ENCODE results near the gene MS4A10. TPM values are rescaled to one million over a fixed set of nuclear protein-coding genes. Genes with fewer than 3 reads are reported as not detected.

The MS4A10 gene
- total RNA-seq, 2 donors from 2014 or later = not detected

DNA sequence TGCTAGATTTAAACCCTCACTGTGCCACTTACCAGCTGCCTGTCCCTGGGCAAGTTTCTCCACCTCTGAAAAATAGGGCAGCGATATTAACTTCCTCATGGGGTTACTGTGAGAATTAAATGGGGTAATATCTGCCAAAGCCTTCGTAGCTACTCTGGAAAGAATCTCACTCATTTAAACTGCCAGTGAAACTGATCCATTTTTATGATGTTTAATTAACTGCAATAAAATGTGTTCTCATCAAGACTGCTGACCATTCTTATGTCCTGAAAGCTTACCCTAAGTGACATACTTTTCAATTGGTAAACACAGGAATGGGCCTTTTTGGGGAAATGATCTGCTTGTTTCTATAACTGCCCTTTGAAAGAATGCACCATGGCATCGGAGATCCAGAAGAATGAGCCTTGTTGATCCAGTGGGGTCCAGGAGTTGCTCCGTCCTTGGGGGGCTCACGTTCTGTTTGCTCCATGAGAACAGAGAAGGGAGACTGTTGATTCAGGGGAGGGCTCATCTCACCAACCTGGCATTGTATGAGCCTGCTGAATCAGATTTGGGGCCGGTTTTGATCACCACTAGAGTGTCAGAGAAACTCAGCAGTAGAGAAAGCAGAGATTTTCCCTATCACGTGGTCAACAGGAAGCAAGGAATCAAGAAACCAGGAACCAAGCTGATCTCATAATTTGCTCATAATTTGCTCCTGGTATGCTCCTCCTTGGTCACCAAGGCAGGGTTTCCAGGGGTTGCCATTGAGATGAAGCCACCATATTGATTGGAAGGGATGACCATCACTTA is 49.8 kb downstream of the MS4A10 start:
- ATAC-seq = no peak
- no peaks in the 10 kb centered on the region for H3K9me3 Mint-ChIP-seq
- peaks cover 11 to 16% of the 10 kb centered on the region in 2 donors for H3K27me3 Mint-ChIP-seq
- peak overlapping the region in 1 of 2 donors; percentile 24 for H3K27ac Mint-ChIP-seq
- peaks cover 0 to 7% of the 10 kb centered on the region in 2 donors for H3K4me1 Mint-ChIP-seq (ENCODE audit: low read depth in 2 of 2)
- no peak overlapping the region for H3K4me3 Mint-ChIP-seq
- DNase-seq (ENCODE audit: low spot score) = no peak
- H3K36me3 Mint-ChIP-seq = no peaks in the 10 kb centered on the region

DNA sequence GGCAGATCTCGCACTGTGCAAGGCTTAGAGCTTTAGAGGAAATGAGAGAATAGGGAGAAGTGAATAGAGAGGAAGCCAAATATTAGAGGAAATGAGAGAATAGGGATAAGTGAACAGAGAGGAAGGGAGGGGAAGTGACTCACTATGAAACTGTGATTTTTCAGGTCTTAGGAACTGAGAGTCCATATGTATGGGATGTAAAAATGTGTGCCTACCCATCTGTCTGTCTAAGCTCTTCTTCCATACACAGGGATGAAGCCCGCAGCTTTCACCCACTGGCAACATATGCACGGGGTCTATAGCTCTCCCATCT is 50.4 kb downstream of the MS4A10 start:
- no peak overlapping the region for H3K4me3 Mint-ChIP-seq
- no peaks in the 10 kb centered on the region for H3K9me3 Mint-ChIP-seq
- peaks cover 0 to 7% of the 10 kb centered on the region in 2 donors for H3K4me1 Mint-ChIP-seq (ENCODE audit: low read depth in 2 of 2)
- peak overlapping the region in 1 of 2 donors; percentile 24 for H3K27ac Mint-ChIP-seq
- H3K36me3 Mint-ChIP-seq = no peaks in the 10 kb centered on the region
- ATAC-seq (no peak), DNase-seq (ENCODE audit: low spot score) (no peak)
- H3K27me3 Mint-ChIP-seq = peaks cover 11 to 16% of the 10 kb centered on the region in 2 donors

GRCh38 chr11:60836866-60837515 is 51.9 kb downstream of the MS4A10 start:
- H3K4me1 Mint-ChIP-seq (ENCODE audit: low read depth in 2 of 2) = peaks cover 10 to 18% of the 10 kb centered on the region in 2 donors
- H3K27me3 Mint-ChIP-seq = peaks cover 11 to 13% of the 10 kb centered on the region in 2 donors
- no peaks in the 10 kb centered on the region for H3K36me3 Mint-ChIP-seq
- ATAC-seq (no peak), DNase-seq (ENCODE audit: low spot score) (no peak)
- peaks cover 3% of the 10 kb centered on the region for H3K9me3 Mint-ChIP-seq
- no peak overlapping the region for H3K27ac Mint-ChIP-seq
- H3K4me3 Mint-ChIP-seq = no peak overlapping the region

GRCh38 chr11:60838132-60838531 is 53.0 kb downstream of the MS4A10 start:
- DNase-seq (ENCODE audit: low spot score) (no peak), ATAC-seq (no peak)
- peaks cover 14 to 28% of the 10 kb centered on the region in 2 donors for H3K4me1 Mint-ChIP-seq (ENCODE audit: low read depth in 2 of 2)
- H3K27me3 Mint-ChIP-seq = peaks cover 10 to 11% of the 10 kb centered on the region in 2 donors
- no peak overlapping the region for H3K4me3 Mint-ChIP-seq
- no peaks in the 10 kb centered on the region for H3K36me3 Mint-ChIP-seq
- H3K27ac Mint-ChIP-seq = no peak overlapping the region
- H3K9me3 Mint-ChIP-seq = peaks cover 3% of the 10 kb centered on the region

DNA sequence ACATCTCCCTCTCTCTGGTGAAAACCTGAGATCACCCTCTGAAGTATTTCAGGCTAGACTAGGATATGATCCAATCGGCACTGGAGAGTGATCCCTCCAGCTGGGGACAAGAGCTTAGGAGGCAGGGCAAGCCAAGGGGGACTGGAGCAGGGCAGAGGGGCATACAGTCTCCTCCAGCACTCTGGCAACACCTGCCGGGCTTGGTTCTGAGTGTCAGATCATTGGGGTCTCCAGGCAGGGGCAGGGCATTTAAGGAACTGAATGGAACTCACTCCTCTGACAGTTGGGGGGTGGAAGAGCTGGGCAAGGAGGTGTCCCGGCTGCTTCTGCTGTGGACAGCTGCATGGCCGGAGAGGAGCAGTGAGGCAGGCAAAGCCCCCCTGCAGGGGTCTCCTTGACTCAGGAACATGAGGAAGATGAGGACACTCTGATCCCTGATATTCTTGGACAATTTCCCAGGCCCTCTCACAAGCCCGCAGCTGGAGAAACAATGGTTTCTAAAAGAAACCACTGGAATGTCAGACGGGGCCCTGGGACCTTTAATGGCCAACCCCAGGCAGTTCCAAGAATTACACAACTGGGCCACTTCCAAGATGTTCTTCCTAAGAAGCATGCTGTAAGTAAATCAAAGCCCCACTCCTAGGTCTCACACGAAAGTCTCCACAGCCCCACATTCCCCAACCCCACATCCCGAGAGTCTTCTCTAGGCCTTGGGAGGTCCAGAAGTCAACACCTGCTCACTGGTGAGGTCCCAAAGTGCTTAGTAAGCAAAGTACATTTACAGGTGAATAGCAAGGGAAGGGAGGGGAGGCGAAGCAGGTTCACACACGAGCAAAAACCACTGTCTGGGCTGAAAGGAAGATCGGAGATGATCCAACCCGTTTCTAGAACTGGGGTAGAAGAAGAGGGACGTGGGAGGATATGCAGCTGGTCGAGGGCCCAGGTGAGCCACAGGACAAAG is 55.6 kb downstream of the MS4A10 start:
- Mint-ChIP-seq H3K4me1 (ENCODE audit: low read depth in 2 of 2) (peaks cover 35 to 45% of the 10 kb centered on the region in 2 donors), H3K36me3 (peaks cover 4% of the 10 kb centered on the region), H3K9me3 (peaks cover 3% of the 10 kb centered on the region), H3K27ac (peak overlapping the region; percentile 95 to 96), H3K27me3 (peaks cover 1 to 3% of the 10 kb centered on the region in 2 donors), H3K4me3 (peak overlapping the region; percentile 94)
- ATAC-seq = no peak
- no peak for DNase-seq (ENCODE audit: low spot score)

DNA sequence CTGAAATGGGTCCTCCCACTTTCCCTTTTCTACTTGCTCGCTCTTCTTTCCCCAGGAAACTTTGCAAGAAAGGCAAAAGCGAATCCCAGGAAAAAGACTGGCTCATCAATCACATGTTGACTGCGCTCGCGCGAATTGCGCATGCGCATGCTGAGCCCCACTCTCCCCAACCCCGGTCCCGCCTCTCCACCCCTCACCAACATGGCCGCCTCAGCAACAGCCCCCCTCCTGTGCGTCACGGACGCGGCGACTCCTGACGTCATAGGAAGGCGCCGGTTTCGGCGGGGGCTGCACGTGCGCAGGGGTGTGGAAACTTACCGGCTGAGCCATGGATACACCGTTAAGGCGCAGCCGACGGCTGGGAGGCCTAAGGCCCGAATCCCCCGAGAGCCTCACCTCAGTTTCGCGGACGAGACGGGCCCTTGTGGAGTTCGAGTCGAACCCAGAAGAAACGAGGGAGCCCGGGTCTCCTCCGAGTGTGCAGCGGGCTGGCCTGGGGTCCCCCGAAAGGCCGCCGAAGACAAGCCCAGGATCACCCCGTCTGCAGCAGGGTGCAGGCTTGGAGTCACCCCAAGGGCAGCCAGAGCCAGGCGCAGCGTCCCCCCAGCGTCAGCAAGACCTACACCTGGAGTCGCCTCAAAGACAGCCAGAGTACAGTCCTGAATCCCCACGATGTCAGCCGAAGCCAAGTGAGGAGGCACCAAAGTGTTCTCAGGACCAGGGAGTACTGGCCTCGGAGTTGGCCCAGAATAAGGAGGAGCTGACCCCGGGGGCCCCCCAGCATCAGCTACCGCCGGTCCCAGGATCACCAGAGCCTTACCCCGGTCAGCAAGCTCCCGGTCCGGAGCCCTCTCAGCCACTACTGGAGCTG is 56.9 kb downstream of the MS4A10 start, which contains the start of gene CCDC86:
TSS of gene CCDC86 (plus strand) at position 317 of the 871 bp plus-strand sequence. CDS start at position 329, 12 bp downstream.
- Mint-ChIP-seq H3K36me3 (peaks cover 4% of the 10 kb centered on the region), H3K4me1 (ENCODE audit: low read depth in 2 of 2) (peaks cover 35 to 45% of the 10 kb centered on the region in 2 donors), H3K27me3 (peaks cover 0 to 3% of the 10 kb centered on the region in 2 donors), H3K4me3 (peak within 1 kb of the TSS; percentile 94), H3K9me3 (peaks cover 3% of the 10 kb centered on the region), H3K27ac (peak within 1 kb of the TSS; percentile 95 to 96)
- DNase-seq (ENCODE audit: low spot score) = peak; percentile 97
- ATAC-seq = peak; percentile 96 to 97

DNA sequence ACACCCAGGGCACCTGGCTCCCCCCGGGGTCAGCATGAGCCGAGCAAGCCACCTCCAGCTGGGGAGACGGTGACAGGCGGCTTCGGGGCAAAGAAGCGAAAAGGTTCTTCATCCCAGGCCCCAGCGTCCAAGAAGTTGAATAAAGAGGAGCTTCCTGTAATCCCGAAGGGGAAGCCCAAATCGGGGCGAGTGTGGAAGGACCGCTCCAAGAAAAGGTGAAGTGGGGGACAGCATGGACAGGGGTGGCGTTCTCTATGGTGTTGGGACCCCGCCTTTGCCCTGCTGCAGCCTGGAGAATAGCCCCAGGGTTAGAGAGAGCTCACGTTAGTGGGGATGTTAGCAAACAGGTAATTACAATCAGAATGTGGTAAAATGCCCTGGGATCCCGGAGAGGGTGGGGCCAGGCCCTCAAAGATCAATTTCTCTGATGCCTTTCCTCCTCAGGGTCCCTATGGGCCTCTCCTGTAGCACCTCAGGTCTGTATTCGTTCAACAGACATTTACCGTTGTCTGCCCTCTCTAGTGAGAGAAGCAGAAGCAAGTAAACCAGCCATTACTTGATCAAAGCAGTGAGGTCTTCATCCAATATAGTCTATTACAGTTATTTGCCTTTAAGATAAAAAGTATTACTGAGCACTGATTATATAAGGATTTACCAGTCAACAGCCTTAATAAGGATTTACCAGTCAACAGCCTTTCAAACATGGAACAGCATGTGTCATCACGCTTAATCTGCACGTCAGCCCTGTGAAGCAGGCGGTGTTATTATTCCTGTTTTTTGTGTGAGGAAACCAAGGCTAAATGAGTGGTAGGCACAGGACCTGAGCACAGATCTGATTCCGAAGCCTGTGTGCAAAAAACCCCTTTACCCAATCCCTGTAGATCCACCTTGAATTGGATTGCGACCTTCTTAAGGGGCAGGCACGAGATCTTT is 57.8 kb downstream of the MS4A10 start:
- Mint-ChIP-seq H3K27ac (peak overlapping the region; percentile 95 to 96), H3K4me3 (peak overlapping the region; percentile 94), H3K9me3 (peaks cover 3% of the 10 kb centered on the region), H3K4me1 (ENCODE audit: low read depth in 2 of 2) (peaks cover 35 to 45% of the 10 kb centered on the region in 2 donors), H3K27me3 (no peaks in the 10 kb centered on the region), H3K36me3 (peaks cover 4% of the 10 kb centered on the region)
- ATAC-seq (no peak), DNase-seq (ENCODE audit: low spot score) (no peak)

DNA sequence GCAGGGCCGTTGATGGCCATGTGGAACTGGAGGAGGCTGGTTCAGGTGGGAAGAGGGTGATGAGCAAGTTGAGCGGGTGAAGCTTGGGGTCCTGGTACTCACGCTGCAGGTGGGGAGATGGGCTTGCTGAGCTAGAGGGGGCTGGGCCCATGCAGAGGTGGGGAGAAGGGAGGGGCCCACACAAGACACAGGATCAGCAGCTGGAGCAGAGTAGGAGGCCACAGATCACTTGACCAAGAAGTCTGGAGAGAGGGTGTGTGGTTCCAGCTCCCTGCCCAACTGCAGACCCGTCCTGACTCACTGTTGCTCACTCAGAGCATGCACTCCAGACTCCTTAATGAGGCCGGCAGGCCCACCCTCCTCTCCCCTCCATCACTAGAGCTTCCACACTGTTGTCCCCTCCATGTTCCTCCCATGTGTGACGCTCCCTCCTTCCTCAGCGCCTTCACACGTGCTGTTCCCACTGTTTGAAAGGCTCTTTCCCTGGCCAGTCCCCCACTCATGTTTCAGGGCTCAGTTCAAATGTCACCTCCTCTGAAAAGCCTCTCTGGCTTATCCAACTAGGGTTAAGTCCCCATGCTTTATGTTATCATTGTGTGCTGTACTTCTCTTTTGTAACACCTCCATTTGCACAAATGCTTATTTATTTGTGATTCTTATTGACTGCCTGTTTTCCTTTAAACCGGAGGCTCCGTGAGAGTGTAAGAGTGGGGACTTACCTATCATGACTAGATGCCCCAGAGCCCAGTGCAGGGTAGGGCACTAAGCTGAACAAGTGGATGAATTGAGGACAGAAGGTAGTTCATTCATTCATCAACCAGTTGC is 59.1 kb downstream of the MS4A10 start:
- DNase-seq (ENCODE audit: low spot score) (no peak), ATAC-seq (no peak)
- Mint-ChIP-seq H3K27me3 (no peaks in the 10 kb centered on the region), H3K4me3 (peak overlapping the region; percentile 94), H3K27ac (peak overlapping the region; percentile 95 to 96), H3K9me3 (peaks cover 3% of the 10 kb centered on the region), H3K4me1 (ENCODE audit: low read depth in 2 of 2) (peaks cover 35 to 45% of the 10 kb centered on the region in 2 donors), H3K36me3 (peaks cover 4% of the 10 kb centered on the region)

DNA sequence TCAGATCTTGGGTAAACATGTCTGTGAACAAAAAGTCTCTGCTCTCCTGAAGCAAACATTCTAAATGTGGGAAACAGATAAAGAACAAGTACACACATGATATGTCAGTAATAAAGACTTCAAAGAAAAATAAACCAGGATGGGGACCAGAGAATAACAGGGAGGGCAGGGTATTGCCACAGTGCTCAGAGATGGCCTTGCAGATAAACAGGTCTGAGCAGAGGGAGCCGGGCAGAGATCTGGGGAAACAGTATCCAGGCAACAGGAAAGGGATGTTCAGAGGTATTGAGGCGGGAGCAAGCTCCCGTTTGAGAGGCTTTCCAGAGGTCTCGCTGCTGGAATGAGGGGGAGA is 59.7 kb downstream of the MS4A10 start:
- Mint-ChIP-seq H3K27me3 (no peaks in the 10 kb centered on the region), H3K4me1 (ENCODE audit: low read depth in 2 of 2) (peaks cover 35 to 45% of the 10 kb centered on the region in 2 donors), H3K4me3 (peak overlapping the region; percentile 94), H3K27ac (peak overlapping the region in 1 of 2 donors; percentile 83), H3K36me3 (peaks cover 4% of the 10 kb centered on the region), H3K9me3 (peaks cover 3% of the 10 kb centered on the region)
- DNase-seq (ENCODE audit: low spot score) (no peak), ATAC-seq (no peak)

- Mint-ChIP-seq H3K9me3 (peaks cover 3% of the 10 kb centered on the region), H3K4me1 (ENCODE audit: low read depth in 2 of 2) (peaks cover 35 to 45% of the 10 kb centered on the region in 2 donors), H3K27me3 (no peaks in the 10 kb centered on the region), H3K4me3 (peak overlapping the region; percentile 94), H3K27ac (peak overlapping the region in 1 of 2 donors; percentile 83), H3K36me3 (peaks cover 4% of the 10 kb centered on the region)
- no peak for ATAC-seq
- no peak for DNase-seq (ENCODE audit: low spot score)
Observed at GRCh38 chr11:60845338-60845737, 60.2 kb downstream of the MS4A10 start.

GRCh38 chr11:60847281-60847680 is 62.1 kb downstream of the MS4A10 start:
- Mint-ChIP-seq H3K27ac (no peak overlapping the region), H3K36me3 (peaks cover 4% of the 10 kb centered on the region), H3K27me3 (no peaks in the 10 kb centered on the region), H3K4me3 (no peak overlapping the region), H3K4me1 (ENCODE audit: low read depth in 2 of 2) (peaks cover 25 to 30% of the 10 kb centered on the region in 2 donors), H3K9me3 (no peaks in the 10 kb centered on the region)
- DNase-seq (ENCODE audit: low spot score) (no peak), ATAC-seq (no peak)

All from natural killer cell treated with Interleukin-12 subunit alpha and Interleukin-12 subunit beta and Interleukin-15 and Interleukin-18, amount 100 ng/mL, for 72 hours (primary cell).